Right forelimb (tissue), 1 donor: Measurements from ENCODE around the gene AIFM1.
"Not testable (repeated sequence)": the region's sequence is repeated elsewhere in the genome, so short reads cannot be mapped to it uniquely, and the experiment has no call there.

Source experiments
- DNase-seq: peaks from one replicate; pipeline ENCODE4 v3.0.0-alpha.2; 2018

Gene AIFM1

GRCh38 chrX:130118441-130119311, 47.0 kb downstream of the AIFM1 start:
- DNase-seq, result peak; percentile 74

GRCh38 chrX:130117166-130117565, 48.5 kb downstream of the AIFM1 start:
- DNase-seq, result no peak

GRCh38 chrX:130115119-130115885, 50.3 kb downstream of the AIFM1 start:
- not testable (repeated sequence) for DNase-seq

GRCh38 chrX:130114141-130114588, 51.5 kb downstream of the AIFM1 start:
- no peak for DNase-seq

- no peak for DNase-seq
Measured at GRCh38 chrX:130111220-130112154, 54.2 kb downstream of the AIFM1 start.

GRCh38 chrX:130110379-130111219, 55.0 kb downstream of the AIFM1 start, which contains the start of gene ELF4:
Gene ELF4 (minus strand): TSS chrX:130110497. CDS start chrX:130081330, 29,167 bp downstream.
- DNase-seq, result peak; percentile 69

- DNase-seq, result no peak
Measured at GRCh38 chrX:130109429-130110378, 55.9 kb downstream of the AIFM1 start.

- no peak for DNase-seq
Measured at GRCh38 chrX:130108647-130109428, 56.8 kb downstream of the AIFM1 start.

- no peak for DNase-seq
Measured at GRCh38 chrX:130106071-130106470, 59.6 kb downstream of the AIFM1 start.

- DNase-seq, result no peak
Measured at GRCh38 chrX:130105244-130105643, 60.4 kb downstream of the AIFM1 start.

GRCh38 chrX:130103605-130104004, 62.0 kb downstream of the AIFM1 start:
- no peak for DNase-seq

- DNase-seq, result no peak
Measured at GRCh38 chrX:130100180-130100579, 65.5 kb downstream of the AIFM1 start.

- DNase-seq, result no peak
Measured at GRCh38 chrX:130098210-130098552, 67.5 kb downstream of the AIFM1 start.

- DNase-seq, result no peak
Measured at GRCh38 chrX:130097507-130098209, 68.0 kb downstream of the AIFM1 start.

GRCh38 chrX:130095249-130096030, 70.2 kb downstream of the AIFM1 start:
- no peak for DNase-seq

GRCh38 chrX:130094696-130095095, 70.9 kb downstream of the AIFM1 start:
- DNase-seq, result no peak

GRCh38 chrX:130093271-130093670, 72.4 kb downstream of the AIFM1 start:
- no peak for DNase-seq

- DNase-seq, result no peak
Measured at GRCh38 chrX:130091980-130092522, 73.6 kb downstream of the AIFM1 start.
